K562 (cell line): ENCODE data around the gene ZNF277. TPM values are rescaled to one million over a fixed set of nuclear protein-coding genes. Genes with fewer than 3 reads are reported as not detected.
A peak's percentile ranks its signal among the peaks of the same experiment; 100 is the strongest.

Experiments
- ATF7 ChIP-seq: fragments of 450-650 bp; IDR thresholded peaks from 2 replicates; pipeline ENCODE4 v1.7.1; 2014; ENCODE audit warnings: mild to moderate bottlenecking, moderate library complexity
- CCNT2 ChIP-seq: IDR thresholded peaks from 2 replicates; pipeline ENCODE4 v1.6.1; 2011; ENCODE audit warnings: borderline replicate concordance, low read depth, mild to moderate bottlenecking, moderate library complexity, mixed read lengths, low read length; ENCODE audit not compliant: insufficient read length; ENCODE audit errors: extremely low read depth
- CREM ChIP-seq: IDR thresholded peaks from 2 replicates; pipeline ENCODE4 v1.6.1; 2014; ENCODE audit warnings: antibody characterized with exemption, low read depth
- JUND ChIP-seq, 2 experiments: IDR thresholded peaks; 2 replicates in 1 of 2; 3 replicates in 1 of 2; pipeline ENCODE4 v1.6.1; 2011; ENCODE audit warnings: borderline replicate concordance in 2 of 2, low read depth in 2 of 2, low read length in 2 of 2, improper control_type of control experiment in 1 of 2, missing biosample characterization in 1 of 2, missing genetic modification characterization in 1 of 2, missing genetic modification reagents in 1 of 2
- KDM5B ChIP-seq: fragments of 200-600 bp; sonication (generic); IDR thresholded peaks from 2 replicates; pipeline ENCODE4 v1.6.1; 2012; ENCODE audit warnings: low read depth, mild to moderate bottlenecking, moderate library complexity, low read length, control low read depth, inconsistent platforms; ENCODE audit not compliant: insufficient replicate concordance
- NFRKB ChIP-seq: fragments of 450-650 bp; IDR thresholded peaks from 2 replicates; pipeline ENCODE4 v1.6.1; 2016; ENCODE audit warnings: low read depth
- PHF20 ChIP-seq: fragments of 450-650 bp; IDR thresholded peaks from 2 replicates; pipeline ENCODE4 v1.6.1; 2018; ENCODE audit not compliant: partially characterized antibody
- PPARD ChIP-seq: fragments of 250-450 bp; sonication (Bioruptor Pico); IDR thresholded peaks from 2 replicates; pipeline ENCODE4 v1.8.0; 2022; ENCODE audit warnings: inconsistent platforms, mild to moderate bottlenecking, moderate library complexity
- RBBP5 ChIP-seq: fragments of 200-600 bp; sonication (generic); IDR thresholded peaks from 2 replicates; pipeline ENCODE4 v1.6.1; 2012; ENCODE audit warnings: borderline replicate concordance, mild to moderate bottlenecking, low read length, control low read depth, inconsistent platforms; ENCODE audit not compliant: insufficient read depth, poor library complexity, severe bottlenecking
- SOX6 ChIP-seq: fragments of 450-650 bp; IDR thresholded peaks from 2 replicates; pipeline ENCODE4 v1.6.1; 2014; ENCODE audit warnings: mild to moderate bottlenecking
- SP2 ChIP-seq: IDR thresholded peaks from 2 replicates; pipeline ENCODE4 v1.6.1; 2011; ENCODE audit warnings: mild to moderate bottlenecking, low read depth, low read length, moderate library complexity; ENCODE audit not compliant: poor library complexity, severe bottlenecking; ENCODE audit errors: extremely low read depth
- TAF1 ChIP-seq: IDR thresholded peaks from 2 replicates; pipeline ENCODE4 v1.6.1; 2011; ENCODE audit warnings: mild to moderate bottlenecking, low read length, moderate library complexity; ENCODE audit not compliant: insufficient read depth, control insufficient read depth, severe bottlenecking; ENCODE audit errors: extremely low read depth
- TBP ChIP-seq: optimal IDR thresholded peaks from 2 replicates; pipeline ENCODE3; 2011; ENCODE audit warnings: low read depth, low read length, improper control_type of control experiment
- TEAD1 ChIP-seq, 2 experiments: fragments of 450-650 bp in 1 of 2; sonication (generic) in 1 of 2; formaldehyde crosslinking; IDR thresholded peaks; 2 replicates each; pipeline versions ENCODE4 v1.4.0 to v1.8.0; 2020 to 2022; ENCODE audit warnings: mild to moderate bottlenecking in 2 of 2, missing genetic modification reagents in 1 of 2
- ZNF253 ChIP-seq: fragments of 250-450 bp; sonication (Bioruptor Pico); conservative IDR thresholded peaks from 2 replicates; pipeline ENCODE4 v1.6.1; 2021; ENCODE audit warnings: mild to moderate bottlenecking
- ZNF311 ChIP-seq: fragments of 250-450 bp; sonication (Bioruptor Pico); IDR thresholded peaks from 2 replicates; pipeline ENCODE4 v1.4.0; 2020; ENCODE audit warnings: mild to moderate bottlenecking, moderate library complexity
- polyA plus RNA-seq, 8 experiments: library from polyadenylated mRNA; depleted of rRNA in 4 of 8; stranded (reverse) in 5 of 8; unstranded in 3 of 8; fragments of >200 nt; fragmentation: Nextera tagmentation in 2 of 8; fragmentation: Illumina TruSeq in 1 of 8; extraction: Ambion mirVana in 2 of 8; extraction: Trizol in 1 of 8; gene quantifications; 2 replicates each; pipeline versions ENCODE4 v1.2.1 to v1.2.3, GENCODE V29; 2011 to 2014; ENCODE audit warnings: inconsistent platforms in 1 of 8, missing spikeins in 1 of 8
- total RNA-seq, 7 experiments: library from RNA; depleted of rRNA in 6 of 7; stranded (reverse); fragments of >200 nt in 6 of 7; fragmentation: Illumina TruSeq in 2 of 7; extraction: Trizol in 2 of 7; gene quantifications; 2 replicates each; pipeline versions ENCODE4 v1.2.1 to v1.2.3, GENCODE V29; 2011 to 2021; ENCODE audit warnings: low replicate concordance in 1 of 7
- TF ChIP-seq, protein P1 (sequence below): fragments of 450-650 bp; IDR thresholded peaks from 2 replicates; pipeline ENCODE4 v1.6.1; 2014; ENCODE audit warnings: low read depth, mild to moderate bottlenecking, moderate library complexity, borderline replicate concordance
- TF ChIP-seq, protein P2 (sequence below): sonication (generic); formaldehyde crosslinking; IDR thresholded peaks from 2 replicates; pipeline ENCODE4 v1.8.1; 2023; ENCODE audit warnings: mild to moderate bottlenecking, missing genetic modification reagents, moderate library complexity
- TF ChIP-seq, protein P3 (sequence below): fragments of 250-450 bp; sonication (Bioruptor Pico); IDR thresholded peaks from 2 replicates; pipeline ENCODE4 v1.4.0; 2020; ENCODE audit warnings: mild to moderate bottlenecking
- TF ChIP-seq, protein P4 (sequence below): fragments of 200-800 bp; sonication (Bioruptor generic); IDR thresholded peaks from 2 replicates; pipeline ENCODE4 v1.6.1; 2017; ENCODE audit warnings: missing genetic modification characterization, missing compliant biosample characterization

Gene ZNF277
- total and polyA plus RNA-seq, 9 of the 15 experiments (the other 6 are each of a cell fraction or from before 2014, with no cell fraction given), result 18.8 to 33.5 (median 27.7) TPM

DNA sequence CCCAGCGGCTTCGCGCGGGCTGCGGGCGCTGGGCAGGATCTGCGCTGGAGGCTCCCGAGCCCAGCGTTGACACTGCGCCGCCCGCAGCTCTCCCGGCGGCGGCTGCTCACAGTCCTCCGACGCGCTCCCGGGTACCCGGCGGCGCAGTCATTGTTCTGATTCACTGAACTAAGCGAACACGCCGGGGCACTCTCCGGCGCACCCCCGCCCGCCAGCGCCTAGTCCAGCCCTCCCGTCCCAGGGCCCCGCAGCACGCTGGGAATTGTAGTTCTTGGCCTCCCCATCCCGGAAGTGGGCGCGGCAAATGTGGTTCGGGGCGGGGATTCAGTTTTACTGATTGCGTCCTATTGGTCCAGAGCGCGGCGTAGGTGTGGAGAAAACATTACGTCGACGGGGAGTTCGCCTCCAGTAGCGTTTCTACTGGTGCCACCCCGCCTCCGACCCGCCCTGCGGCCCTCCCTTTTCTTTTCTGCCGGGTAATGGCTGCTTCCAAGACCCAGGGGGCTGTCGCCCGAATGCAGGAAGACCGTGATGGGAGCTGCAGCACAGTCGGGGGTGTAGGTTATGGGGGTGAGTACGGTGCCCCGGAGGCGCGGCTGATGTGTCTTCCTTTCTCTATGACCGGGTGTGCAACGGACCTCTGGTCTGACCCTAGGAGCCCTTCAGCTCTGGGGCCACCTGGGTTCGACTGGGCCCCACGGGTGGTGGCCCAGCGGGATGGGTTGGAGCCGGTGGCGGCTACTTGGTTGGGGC lies at the start of gene ZNF277, which contains the start of gene DOCK4 (continued):
- TF ChIP-seq, protein P1, sequence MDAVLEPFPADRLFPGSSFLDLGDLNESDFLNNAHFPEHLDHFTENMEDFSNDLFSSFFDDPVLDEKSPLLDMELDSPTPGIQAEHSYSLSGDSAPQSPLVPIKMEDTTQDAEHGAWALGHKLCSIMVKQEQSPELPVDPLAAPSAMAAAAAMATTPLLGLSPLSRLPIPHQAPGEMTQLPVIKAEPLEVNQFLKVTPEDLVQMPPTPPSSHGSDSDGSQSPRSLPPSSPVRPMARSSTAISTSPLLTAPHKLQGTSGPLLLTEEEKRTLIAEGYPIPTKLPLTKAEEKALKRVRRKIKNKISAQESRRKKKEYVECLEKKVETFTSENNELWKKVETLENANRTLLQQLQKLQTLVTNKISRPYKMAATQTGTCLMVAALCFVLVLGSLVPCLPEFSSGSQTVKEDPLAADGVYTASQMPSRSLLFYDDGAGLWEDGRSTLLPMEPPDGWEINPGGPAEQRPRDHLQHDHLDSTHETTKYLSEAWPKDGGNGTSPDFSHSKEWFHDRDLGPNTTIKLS, result peak; percentile 89; the same call in 1 of the 2 replicates
- peak; percentile 74 for TF ChIP-seq KDM5B
- no peak for TF ChIP-seq ZNF253 (CRISPR knock-in tag)
- TF ChIP-seq TBP, result peak; percentile 74
- peak; percentile 94 for TF ChIP-seq PHF20
- TF ChIP-seq JUND (IDR thresholded peaks at IDR 0.05; ENCODE audit: borderline replicate concordance, low read depth, low read length), result peak; percentile 72
- TF ChIP-seq JUND (tag; IDR thresholded peaks at IDR 0.05; ENCODE audit: borderline replicate concordance, low read depth, low read length), result no peak
- TF ChIP-seq SP2, result peak; percentile 40
- peak; percentile 96 for TF ChIP-seq ATF7
- 0 out of 4 replicates have a peak, but pooled peaks have one; percentile 9 to 13 for TF ChIP-seq TEAD1 (CRISPR knock-in tag; IDR thresholded peaks at IDR 0.05)
- TF ChIP-seq, protein P2, sequence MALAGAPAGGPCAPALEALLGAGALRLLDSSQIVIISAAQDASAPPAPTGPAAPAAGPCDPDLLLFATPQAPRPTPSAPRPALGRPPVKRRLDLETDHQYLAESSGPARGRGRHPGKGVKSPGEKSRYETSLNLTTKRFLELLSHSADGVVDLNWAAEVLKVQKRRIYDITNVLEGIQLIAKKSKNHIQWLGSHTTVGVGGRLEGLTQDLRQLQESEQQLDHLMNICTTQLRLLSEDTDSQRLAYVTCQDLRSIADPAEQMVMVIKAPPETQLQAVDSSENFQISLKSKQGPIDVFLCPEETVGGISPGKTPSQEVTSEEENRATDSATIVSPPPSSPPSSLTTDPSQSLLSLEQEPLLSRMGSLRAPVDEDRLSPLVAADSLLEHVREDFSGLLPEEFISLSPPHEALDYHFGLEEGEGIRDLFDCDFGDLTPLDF (CRISPR knock-in tag), result 0 out of 2 replicates have a peak, but pooled peaks have one; percentile 43
- TF ChIP-seq, protein P3, sequence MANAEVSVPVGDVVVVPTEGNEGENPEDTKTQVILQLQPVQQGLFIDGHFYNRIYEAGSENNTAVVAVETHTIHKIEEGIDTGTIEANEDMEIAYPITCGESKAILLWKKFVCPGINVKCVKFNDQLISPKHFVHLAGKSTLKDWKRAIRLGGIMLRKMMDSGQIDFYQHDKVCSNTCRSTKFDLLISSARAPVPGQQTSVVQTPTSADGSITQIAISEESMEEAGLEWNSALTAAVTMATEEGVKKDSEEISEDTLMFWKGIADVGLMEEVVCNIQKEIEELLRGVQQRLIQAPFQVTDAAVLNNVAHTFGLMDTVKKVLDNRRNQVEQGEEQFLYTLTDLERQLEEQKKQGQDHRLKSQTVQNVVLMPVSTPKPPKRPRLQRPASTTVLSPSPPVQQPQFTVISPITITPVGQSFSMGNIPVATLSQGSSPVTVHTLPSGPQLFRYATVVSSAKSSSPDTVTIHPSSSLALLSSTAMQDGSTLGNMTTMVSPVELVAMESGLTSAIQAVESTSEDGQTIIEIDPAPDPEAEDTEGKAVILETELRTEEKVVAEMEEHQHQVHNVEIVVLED, result peak; percentile 76
- peak; percentile 92 for TF ChIP-seq RBBP5
- TF ChIP-seq TAF1, result peak; percentile 75
- no peak for TF ChIP-seq ZNF311 (CRISPR knock-in tag)
- TF ChIP-seq, protein P4, sequence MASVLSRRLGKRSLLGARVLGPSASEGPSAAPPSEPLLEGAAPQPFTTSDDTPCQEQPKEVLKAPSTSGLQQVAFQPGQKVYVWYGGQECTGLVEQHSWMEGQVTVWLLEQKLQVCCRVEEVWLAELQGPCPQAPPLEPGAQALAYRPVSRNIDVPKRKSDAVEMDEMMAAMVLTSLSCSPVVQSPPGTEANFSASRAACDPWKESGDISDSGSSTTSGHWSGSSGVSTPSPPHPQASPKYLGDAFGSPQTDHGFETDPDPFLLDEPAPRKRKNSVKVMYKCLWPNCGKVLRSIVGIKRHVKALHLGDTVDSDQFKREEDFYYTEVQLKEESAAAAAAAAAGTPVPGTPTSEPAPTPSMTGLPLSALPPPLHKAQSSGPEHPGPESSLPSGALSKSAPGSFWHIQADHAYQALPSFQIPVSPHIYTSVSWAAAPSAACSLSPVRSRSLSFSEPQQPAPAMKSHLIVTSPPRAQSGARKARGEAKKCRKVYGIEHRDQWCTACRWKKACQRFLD, result peak; percentile 44; the same call in 1 of the 2 replicates
- peak; percentile 71 for TF ChIP-seq CCNT2
- peak; percentile 91 for TF ChIP-seq CREM
- TF ChIP-seq PPARD, result no peak
- peak; percentile 56 for TF ChIP-seq SOX6
- TF ChIP-seq NFRKB, result peak; percentile 55; the same call in 1 of the 2 replicates
